GM19324 (cell line): Measurements from ENCODE around the gene MAGOHB.
A peak's percentile ranks its signal among the peaks of the same experiment; 100 is the strongest.
"Not testable (repeated sequence)": the region's sequence is repeated elsewhere in the genome, so short reads cannot be mapped to it uniquely, and the experiment has no call there.

Source experiments
- ATAC-seq: cut with Tn5 transposase; IDR thresholded peaks from one replicate; pipeline ENCODE4 v1.9.1; 2021; ENCODE audit warnings: mild to moderate bottlenecking, moderate library complexity; ENCODE audit not compliant: unreplicated experiment, low FRiP score

The MAGOHB gene

DNA sequence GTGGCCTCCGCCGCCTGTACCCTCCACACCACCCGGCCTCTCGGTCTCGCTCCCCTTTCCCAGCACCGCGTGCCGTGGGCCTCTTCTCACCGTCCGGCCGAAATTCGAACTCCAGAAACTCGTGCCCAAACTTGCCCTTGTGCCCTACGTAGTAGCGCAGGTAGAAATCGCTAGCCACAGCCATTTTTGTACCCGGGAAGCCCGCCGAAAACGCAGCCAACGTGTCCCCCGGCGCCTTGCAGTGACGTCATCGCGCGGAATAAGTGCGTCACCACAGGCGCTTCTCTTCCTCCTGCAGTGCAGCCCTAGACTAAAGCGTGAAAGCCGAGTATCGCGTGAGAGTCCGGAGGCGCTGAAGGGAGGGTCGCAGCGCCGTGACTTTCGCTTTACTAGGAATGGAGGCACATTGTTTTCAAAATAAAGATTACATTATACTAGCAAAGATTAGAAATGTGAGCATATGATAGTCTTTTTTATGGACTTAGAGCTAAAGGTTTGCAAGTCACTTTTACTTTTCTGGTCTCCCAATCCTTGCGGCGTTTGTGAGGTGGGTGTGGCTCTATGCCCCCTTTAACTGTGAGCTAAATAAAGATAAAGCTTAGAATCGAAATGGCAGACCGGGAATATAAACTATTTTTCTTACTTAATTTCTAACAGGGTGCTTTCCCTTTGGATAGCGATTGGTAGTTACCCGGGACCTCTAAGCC, at the start of gene MAGOHB:
Gene MAGOHB (minus strand): TSS at position 261 of the 707 bp plus-strand sequence. CDS start 77 bp downstream, at position 184.
- peak; percentile 93 for ATAC-seq

DNA sequence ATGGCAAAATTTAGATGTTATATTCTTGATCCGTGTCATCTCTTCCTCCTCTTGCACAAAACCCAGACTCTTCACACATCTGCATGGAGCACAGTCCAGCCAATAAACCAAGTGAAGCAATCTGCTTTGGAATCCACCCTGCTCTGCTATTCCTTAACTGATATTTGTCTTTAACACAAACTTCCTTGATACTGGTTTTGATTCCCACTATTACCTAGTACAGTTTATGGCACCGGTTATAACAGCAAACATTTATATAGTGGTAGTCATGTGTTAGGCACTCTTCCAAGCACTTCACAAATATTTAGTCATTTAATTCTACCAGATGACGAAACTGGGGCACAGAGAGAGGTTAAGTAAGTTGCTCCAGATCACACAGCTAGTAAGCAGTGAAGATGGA, 47.9 kb upstream of the MAGOHB start:
- no peak for ATAC-seq

DNA sequence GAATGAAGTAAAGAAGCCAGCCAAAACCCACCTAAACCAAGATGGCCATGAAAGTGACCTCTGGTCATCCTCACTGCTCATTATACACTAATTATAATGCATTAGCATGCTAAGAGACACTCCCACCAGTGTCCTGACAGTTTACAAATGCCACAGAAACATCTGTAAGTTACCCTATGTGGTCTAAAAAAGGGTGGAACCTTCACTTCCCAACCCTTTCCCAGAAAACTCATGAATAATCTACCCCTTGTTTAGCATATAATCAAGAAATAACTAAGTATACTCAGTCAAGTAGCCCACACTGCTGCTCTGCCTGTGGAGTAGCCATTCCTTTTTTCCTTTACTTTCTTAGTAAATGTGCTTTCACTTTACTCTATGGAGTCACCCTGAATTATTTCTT, 40.6 kb upstream of the MAGOHB start:
- ATAC-seq, result no peak

DNA sequence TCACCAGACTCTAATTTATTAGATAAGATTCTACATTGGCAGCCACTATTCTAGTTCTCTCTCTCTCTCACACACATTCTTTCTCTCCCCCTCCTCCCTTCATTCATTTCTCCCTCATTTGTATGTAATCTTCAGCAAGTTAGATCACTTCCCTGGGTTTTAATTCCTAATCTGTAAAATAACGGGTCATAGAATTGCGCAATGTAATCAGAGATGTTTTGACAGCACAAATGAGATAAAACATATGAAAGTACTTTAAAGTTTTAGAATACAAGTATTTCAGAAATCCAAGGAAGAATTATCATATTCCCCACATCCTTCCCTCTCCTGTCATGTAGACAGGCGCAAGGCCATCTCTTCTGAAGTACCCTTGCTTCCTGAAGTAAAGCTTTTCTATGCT, 38.8 kb upstream of the MAGOHB start:
- no peak for ATAC-seq

DNA sequence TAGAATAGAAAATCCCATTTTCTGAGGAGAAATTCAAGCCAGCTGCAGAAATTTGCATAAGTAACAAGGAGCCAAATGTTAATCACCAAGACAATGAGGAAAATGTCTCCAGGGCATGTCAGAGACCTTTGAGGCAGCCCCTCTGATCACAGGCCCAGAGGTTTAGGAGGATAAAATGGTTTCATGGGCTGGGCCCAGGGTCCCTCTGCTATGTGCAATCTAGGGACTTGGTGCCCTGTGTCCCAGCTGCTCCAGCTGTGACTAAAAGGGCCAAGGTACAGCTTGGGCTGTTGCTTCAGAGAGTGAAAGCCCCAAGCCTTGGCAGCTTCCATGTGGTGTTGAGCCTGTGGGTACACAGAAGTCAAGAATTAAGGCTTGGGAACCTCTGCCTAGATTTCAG, 33.2 kb upstream of the MAGOHB start:
- ATAC-seq, result not testable (repeated sequence)

DNA sequence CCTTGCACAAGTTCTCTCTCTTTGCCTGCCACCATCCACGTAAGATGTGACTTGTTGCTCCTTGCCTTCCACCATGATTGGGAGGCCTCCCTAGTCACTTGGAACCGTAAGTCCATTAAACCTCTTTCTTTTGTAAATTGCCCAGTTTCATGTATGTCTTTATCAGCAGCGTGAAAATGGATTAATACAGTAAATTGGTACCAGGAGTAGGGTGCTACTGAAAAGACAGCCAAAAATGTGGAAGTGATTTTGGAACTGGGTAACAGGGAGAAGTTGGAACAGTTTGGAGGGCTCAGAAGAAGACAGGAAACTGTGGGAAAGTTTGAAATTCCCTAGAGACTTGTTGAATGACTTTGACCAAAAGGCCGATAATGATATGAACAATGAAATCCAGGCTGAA, 32.5 kb upstream of the MAGOHB start:
- ATAC-seq, result no peak

DNA sequence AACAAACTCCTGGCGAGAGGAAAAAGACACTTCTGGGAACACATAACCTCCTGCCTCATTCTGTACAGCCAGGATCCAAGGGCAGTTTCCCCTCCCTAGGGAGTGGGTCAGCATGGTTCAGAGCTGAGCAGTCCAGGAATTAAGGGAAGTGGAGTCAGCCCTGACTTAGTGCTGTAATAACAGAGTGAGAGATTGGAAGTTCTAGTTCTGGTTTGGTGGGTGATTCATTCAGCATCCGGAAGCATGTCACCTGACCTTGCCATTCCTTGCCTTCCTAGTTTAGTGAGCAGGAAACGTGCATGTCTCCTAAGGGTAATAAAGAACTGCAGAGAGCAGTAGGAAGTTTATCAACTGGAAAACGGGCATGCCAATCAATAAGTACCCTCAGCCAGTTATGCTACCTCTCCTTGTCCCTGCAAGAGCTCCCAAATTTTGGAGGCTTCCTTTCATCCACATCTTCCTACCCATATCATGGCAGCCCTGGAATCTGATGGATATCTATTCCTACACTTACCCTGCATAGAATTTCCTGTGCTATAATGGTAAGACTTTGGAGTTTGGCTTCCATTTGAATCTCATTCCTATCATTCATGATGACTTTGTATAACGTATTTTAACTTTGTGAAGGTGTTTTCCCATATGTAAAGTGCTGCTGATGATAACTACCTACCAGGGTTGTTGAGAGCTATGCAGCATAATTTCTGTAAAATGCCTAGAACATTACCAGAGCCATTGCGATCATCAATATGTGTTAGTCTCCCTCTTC, 28.5 kb upstream of the MAGOHB start:
- no peak for ATAC-seq

DNA sequence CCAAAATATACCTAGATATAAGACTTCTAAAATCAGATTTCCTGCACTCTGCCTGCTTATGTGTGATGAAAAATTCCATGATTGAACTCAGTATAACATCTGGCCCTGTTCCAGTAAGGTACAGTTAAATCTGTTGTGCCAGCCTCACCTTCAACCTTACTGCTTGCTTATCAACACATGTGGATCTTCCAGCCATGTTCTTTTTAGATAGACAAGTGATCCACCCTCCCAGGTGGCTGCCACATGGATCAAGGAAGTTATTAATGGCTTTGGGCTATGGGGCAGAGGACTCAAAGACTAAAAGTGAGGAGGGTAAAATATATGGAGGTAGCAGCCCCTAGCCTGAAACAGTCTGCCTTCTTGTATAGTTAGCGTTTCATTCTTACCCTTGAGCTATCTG, 25.3 kb upstream of the MAGOHB start:
- ATAC-seq, result no peak

DNA sequence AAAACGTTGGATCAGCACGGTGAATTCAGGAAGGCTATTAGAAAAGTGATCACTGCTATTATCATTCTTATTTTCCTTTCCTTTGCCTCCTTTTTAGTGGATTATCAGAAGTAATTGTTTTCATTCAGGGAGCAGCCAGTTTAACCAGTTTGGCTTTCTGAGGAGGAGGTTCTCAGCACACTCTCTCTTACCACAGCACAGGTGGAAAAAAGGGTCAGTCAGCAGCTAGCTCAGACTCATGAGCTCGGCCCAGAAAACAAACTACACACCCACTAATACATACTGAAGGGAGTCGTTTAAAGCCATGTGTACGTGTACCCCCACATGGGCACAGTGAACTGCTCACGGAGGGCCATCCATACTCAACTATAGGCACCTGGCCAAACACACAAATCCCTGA, 23.2 kb upstream of the MAGOHB start:
- no peak for ATAC-seq

DNA sequence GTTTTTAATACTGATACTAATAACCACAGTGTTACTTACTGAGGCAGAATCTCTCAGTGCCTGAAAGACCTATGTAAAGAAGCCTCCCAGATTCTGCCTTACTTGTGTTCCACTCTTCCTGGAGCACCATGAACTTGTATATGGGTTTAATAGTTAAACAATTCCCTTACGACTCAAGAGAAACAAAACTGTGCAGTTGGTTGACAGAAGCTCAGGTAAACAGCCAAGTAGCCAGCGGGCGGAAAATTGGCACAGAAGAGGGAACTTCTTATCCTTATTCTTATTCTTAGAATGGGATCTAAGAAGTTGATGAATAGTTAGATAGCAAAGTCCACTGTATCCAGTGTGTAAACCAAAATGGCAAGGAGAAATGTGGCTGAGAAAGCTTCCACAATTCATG, 22.7 kb upstream of the MAGOHB start:
- ATAC-seq, result no peak

DNA sequence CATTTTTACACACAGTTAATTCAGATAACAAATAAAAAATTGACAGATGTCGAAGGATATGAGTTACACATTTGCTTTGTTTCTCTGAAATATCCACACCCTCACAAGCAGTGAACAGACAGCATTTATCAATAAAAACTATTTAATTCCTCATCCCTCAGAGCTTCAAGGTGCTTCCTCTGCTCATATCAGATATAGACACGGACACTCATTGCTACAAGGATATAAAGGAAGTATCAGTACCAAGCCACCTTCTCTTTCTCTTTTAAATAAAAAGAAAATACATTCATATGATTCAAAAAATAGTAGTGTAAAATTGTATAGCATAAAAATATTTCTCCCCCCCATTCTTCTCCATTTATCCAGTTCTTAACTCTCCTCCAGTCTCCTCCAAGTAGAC, 21.9 kb upstream of the MAGOHB start:
- no peak for ATAC-seq

DNA sequence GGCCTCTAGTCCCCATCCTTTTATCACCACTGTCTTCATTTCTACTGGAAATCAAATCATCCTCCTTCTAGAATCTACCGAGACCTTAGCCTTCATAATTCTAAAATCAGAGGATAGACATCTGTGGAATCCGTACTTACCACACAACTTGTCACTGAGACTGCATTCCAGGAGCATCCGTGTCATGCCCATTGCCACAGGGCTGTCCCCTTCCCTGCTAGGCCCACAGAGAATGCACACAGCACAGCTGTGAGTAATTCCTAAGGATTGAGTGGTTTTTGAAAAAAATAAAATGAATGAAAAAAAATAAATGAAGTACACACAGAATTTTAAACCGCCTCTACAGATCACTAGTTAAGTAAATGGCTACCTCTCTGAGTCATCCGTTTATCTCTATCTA, 21.0 kb upstream of the MAGOHB start:
- no peak for ATAC-seq

DNA sequence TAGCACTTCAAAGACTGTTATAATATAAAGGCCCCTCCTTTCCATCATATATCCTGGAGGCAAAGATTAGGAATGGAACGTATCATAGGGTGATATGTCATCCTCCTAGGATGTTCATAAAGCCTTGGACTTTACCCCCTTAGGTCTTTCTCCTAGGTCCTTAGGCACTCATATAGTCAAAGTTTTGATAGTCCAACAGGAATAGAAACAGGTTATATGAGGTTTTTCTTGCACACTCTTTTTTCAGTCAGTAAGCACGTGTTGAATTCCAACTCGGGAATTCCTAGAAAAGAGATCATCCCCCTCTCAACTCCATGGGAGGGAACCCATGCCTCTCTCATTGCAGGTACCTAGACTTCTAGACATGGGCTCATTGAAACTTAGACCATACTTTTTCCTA, 20.1 kb upstream of the MAGOHB start:
- no peak for ATAC-seq

DNA sequence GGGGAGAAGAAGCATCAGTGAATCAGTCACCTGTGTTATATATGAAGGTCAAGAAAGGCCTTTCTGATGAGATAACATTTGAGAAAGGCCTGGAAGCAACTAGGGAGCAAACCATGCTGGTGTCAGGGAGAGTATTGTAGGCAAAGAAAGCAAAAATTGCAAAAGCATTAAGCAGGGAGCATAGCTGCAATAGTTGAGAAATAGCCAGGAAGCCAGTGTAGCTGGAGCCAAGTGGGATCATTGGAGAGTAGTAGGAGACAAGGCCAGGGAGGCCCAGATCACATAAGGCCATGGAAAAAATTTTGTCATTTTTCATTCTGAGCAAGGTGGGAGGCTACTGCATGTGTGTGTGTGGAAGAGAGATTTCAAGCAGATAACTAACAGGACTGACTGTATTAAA, 18.8 kb upstream of the MAGOHB start:
- ATAC-seq, result no peak

DNA sequence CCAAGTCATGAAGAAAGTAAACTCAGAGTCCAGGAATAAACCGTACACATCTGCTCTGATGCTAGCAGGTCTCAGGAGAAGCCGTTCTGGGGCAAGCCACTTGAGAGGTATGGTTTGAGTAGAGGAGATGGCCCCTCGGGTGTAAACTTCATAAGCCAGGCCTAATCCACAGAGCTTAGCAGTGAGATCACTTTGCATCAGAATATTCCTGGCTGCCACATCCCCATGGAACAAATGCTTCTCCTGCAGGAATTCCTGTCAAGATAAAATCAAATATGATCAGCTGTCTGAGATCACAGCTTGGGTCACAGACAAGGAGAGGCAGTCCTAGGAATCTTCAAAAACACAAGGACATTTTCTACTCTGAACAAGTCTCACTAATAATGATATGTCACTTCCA, 11.2 kb upstream of the MAGOHB start:
- no peak for ATAC-seq

DNA sequence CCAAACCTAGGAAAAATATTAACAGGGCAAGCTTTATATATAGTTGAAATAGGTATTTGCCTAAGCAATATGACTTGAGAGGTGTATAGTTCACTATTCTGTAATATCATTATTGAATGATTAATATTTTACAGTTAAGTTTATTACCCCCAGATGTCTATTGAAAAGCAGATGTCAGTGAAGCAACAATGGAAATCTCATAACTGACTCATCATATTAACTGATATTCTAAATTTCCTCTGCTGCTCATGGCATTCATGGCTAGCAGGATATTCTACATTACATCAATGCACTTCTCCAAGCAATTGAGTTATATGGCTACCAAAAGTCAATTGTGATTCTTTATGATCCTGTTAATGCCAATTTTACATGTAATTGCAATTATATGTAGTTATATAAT, 9.7 kb upstream of the MAGOHB start:
- no peak for ATAC-seq

DNA sequence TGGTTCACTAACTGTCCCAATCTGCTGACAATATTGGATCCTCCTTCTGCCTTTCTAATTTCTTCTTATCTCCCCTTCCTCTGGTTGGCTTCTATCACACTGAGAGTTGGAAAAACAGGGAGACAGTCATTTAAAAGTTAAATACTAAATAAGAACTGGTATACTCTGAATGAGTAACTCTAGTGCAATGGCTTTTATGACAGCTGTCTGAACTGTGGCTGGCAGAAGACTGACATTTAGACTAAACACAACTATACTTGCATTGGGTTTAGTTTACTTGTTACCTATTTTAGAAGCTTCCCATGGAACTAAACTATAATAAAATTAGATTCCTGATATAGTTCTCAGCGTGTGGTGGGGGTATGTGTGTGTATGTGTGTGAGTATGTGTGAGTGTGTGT, 7.9 kb upstream of the MAGOHB start:
- no peak for ATAC-seq

DNA sequence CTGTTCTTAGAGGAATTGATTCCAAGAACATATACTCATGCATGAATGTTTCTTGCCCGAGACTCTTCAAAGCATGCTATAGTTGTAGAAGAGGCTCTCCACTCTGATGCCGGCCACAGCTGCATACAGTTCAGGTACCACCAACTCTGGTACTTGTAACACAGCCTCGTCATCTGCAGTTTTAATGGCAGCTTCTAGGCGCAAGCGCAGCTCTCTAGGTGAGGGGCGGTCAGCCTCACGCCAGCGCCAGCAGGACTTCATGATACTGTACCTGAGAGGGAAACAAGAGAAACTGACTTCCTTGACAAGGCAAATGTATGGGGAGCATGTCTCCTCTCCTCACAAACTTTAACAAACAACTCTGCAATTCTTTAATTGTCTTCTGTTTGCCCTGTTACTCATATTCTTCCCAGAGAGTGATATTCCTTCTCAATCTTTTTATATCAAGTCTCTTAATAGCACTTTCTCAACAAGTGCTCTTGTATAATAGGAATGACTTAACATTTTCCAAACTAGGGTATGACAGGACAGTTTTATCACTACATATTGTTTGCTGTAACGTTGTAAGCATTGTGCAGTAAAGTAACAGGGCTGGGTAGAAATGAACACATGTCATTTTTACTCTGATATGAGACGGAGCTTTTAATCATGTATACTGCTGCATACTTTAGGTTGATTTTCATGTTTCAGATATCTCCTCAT, 6.8 kb upstream of the MAGOHB start:
- no peak for ATAC-seq

DNA sequence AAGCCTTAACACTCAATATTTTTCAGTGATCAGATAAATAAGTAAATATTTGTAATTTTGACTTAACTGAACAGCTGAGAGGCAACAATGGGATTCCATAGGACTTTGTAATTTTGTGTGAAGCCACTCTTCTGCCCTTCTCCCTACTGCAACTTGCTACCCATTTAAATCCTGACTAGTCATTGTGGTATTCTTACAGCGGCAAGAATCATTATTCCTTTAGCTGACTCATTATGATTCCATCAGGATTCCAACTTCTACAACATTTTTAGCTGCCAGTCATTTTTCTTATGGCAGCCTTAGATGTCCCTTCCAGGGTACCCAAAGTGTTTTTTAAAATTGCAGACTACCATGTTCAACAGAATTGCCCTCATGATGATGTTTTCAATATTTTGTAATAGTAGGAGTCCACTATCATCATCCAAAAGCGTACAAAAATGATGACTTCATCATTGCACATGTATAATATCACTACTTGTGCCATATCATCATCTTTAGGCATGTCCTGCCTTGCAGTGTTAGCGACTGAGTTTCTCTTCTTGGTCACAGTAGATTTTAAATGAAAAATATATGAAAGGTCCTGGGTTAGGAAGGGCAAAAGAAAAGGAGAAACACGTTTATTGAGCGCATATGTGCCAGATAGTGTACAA, 5.1 kb upstream of the MAGOHB start:
- no peak for ATAC-seq

DNA sequence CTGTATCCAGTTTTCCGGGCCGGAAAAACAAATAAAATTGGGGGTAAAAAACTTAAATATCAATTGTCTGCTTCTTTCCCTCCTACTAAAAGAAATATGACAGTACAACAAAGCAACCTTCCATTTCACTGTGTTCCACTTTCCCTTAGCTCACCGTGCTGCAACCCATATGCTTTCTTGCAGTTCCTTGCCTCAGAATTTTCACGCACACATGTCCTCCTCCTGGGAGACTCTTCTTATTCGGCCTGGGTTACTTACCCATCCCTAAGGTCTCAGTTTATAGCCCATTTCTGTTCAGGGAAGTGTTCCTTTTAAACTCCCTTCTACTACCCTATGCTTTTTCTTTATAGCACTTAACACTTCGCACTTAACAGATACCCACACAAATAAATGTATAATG, 4.5 kb upstream of the MAGOHB start:
- ATAC-seq, result no peak

DNA sequence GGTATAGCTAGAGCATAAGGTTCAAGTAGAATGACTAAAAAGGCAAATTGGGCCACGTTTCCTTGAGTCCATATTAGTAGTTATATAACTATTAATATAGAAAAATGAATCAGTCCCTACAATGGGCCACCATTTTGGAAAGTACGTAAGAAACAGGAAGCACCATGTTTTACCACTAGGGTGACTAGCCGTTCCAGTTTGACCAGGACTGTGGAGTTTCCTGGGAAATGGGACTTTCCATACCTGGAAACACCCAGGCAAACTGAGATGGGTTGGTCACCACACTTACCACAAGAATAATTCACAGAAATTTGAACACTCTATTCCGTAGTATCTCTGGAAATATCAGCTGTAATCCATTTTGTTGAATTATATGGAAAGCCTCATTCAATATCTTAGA, 2.1 kb upstream of the MAGOHB start:
- no peak for ATAC-seq
